ENCODE data around the gene TMEM255A. TPM values are rescaled to one million over a fixed set of nuclear protein-coding genes. Genes with fewer than 3 reads are reported as not detected.

Gene TMEM255A
- total RNA-seq: not detected in 2 replicates

DNA sequence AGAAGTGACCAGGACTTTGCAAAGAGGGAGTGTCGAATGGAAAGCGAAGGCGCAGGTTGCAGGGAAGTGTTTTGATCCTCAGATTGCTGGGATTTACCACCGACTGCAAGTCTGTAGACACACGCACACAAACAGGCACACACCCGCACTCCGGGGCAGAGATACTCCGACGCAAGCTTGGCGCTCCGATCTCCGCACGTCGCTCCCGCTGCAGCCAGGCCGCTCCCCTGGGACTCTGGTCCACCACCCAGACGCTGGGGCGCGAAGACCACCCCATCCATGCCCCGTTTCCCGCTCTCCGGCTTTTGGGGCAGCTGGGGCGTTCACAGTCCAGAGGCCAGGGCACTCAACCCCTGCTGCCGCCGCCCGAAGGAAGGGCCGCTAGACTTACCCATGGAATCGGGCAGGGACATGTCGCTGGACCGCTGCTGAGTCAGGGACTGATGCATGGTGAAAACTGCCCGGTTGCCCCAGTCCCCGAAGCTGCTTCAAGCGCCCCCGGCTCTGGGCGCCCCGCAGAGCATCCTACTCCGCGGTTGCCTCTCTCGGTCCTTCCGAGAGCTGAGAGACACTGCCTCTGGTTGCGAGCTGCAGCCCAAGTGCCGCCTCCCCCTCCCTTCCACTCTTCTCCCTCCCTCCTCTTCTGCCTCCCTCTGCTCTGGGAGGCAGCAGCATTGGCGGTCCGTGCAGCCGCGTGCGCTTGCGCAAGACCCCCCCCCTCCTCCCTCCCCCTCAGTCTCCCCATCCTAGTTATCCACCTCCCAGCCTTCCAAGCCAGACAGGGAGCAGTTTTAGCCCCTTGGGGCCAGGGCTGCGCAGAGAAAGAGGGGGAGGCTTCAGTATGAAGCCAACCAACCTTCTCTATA lies at the start of gene TMEM255A:
Gene TMEM255A (minus strand): TSS at position 601 of the 866 bp plus-strand sequence. CDS start 152 bp downstream, at position 449.

GRCh38 chrX:120250522-120251271 lies 60.6 kb downstream of the TMEM255A start, which contains the start of gene ZBTB33:
Gene ZBTB33 (plus strand): TSS chrX:120250812. CDS start chrX:120253416, 2,604 bp downstream.

Other genes with a start within 250 kb of the TMEM255A start
- gene RHOXF2B, start 233.8 kb downstream of the TMEM255A start, total RNA-seq: not detected in 2 replicates
- gene RHOXF1, start 195.5 kb downstream of the TMEM255A start, total RNA-seq: not detected in 2 replicates
- gene RHOXF2, start 152.8 kb downstream of the TMEM255A start, total RNA-seq: not detected in 2 replicates
- gene ZBTB33, start 60.6 kb downstream of the TMEM255A start, total RNA-seq: 38.0 and 44.4 TPM in 2 replicates
- gene ATP1B4, start 50.6 kb upstream of the TMEM255A start, total RNA-seq: not detected in 2 replicates
- gene LAMP2, start 157.8 kb upstream of the TMEM255A start, total RNA-seq: 163 and 192 TPM in 2 replicates
- gene CUL4B, start 249.5 kb upstream of the TMEM255A start, total RNA-seq: 180 and 230 TPM in 2 replicates

All from thoracic aorta endothelial cell (primary cell).